Caki2 (cell line): Measurements from ENCODE around the gene OR51L1. TPM values are rescaled to one million over a fixed set of nuclear protein-coding genes. Genes with fewer than 3 reads are reported as not detected.
A peak's percentile ranks its signal among the peaks of the same experiment; 100 is the strongest.
"Not testable (repeated sequence)": the region's sequence is repeated elsewhere in the genome, so short reads cannot be mapped to it uniquely, and the experiment has no call there.

ENCODE experiments used
- DNase-seq: peaks from one replicate; pipeline ENCODE4 v3.0.0-alpha.2; 2015; ENCODE audit warnings: low read depth
- in situ Hi-C: cut with HindIII; loops from 2 replicates; pipeline ENCODE4 v1.10.0; 2016; ENCODE audit warnings: low sequenced_read_pairs, low pct_unique_long_range_greater_than_20kb, mixed read lengths
- total RNA-seq: library from RNA; depleted of rRNA; stranded (reverse); fragments of >200 nt; shearing (Covaris generic); gene quantifications from 2 replicates; pipeline ENCODE4 v1.2.3, GENCODE V29; 2014; ENCODE audit warnings: low replicate concordance; rRNA removed

The OR51L1 gene, protein sequence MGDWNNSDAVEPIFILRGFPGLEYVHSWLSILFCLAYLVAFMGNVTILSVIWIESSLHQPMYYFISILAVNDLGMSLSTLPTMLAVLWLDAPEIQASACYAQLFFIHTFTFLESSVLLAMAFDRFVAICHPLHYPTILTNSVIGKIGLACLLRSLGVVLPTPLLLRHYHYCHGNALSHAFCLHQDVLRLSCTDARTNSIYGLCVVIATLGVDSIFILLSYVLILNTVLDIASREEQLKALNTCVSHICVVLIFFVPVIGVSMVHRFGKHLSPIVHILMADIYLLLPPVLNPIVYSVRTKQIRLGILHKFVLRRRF
- not detected in 2 replicates for total RNA-seq

DNA sequence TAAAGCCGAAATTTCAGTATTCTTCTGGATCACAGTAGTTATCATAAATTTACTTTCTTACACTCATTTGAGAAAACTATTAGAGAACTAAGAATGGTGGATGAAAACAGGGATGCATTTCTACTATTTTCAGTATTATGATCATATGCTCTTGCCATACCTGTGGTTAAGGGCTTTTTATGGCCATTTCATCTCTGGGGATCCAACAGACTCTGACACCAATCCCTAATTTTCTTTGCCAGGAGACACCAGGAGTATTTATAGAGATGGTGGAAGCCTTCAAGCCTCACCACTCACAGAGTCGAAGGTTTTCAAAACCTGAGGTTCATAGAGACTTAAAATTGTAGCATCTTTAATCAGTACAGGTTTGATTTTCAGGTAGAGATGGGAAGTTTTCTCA lies at the start of gene OR51L1:
Gene OR51L1 (plus strand): TSS at position 301 of the 400 bp plus-strand sequence. CDS start 4,132 bp downstream, outside the sequence.
- in situ Hi-C loops, result no loop called here
- DNase-seq, result no peak

DNA sequence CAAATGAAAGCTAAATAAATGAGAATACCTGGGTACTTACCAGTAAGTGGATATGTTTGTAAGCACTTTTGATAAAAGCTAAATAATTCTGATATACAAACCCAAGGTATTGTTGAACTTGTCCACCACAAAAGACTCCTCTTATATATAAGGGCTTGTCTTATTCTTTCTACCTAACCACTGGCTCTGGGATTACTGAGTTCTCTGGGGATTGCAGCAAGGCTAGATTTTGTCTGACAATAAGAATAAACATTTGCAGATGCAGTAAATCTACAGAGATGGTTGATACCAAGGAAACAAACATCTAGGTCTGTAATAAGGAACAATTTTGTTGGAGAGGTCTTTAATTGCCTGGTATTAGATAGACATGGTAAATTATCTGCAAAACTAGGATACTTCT lies 47.1 kb upstream of the OR51L1 start, which contains the start of gene OR51A4:
Gene OR51A4 (minus strand): TSS at position 101 of the 400 bp plus-strand sequence. CDS start 505 bp downstream, outside the sequence.
- no peak for DNase-seq
- in situ Hi-C loops, result no loop called here

DNA sequence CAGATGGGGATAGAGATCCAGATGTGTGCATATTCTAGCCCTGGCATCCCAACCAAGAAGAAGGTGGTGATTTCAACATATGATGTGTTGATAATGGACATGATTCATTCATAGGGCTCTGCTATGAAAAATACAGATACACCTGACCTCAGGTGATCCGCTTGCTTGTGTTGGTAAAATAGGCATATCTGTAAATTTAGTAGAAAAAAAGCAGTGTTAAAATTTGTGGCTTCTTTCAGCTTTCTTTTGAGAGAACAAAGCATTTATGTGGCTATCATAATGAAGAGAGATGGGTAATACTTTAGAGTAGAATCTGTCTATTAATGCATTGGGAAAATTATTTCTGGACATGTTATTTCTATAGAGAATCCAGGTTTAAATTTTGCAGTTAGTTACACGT lies 39.0 kb upstream of the OR51L1 start, which contains the start of gene OR51A2:
Gene OR51A2 (minus strand): TSS at position 101 of the 400 bp plus-strand sequence. CDS start 0 bp downstream, at position 101.
- in situ Hi-C loops, DNase-seq: not testable (repeated sequence)

DNA sequence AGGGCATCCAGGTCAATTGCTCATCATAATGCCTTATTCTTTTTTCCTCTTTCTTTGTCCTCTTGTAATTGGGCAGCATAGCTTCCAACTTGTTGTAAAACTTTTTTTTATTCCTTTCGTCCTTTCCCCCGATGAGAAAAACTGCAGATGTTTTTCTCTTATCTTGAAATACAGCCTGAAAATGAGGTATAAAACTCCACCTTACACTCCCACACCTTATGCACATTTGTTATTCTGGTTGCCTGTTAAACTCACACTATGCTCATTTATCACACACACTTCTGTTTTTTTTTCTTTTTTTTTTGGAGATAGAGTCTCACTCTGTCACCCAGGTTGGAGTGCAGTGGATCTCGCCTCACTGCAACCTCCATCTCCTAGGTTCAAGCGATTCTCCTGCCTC lies 37.3 kb upstream of the OR51L1 start:
- DNase-seq, result no peak
- in situ Hi-C loops, result no loop called here

DNA sequence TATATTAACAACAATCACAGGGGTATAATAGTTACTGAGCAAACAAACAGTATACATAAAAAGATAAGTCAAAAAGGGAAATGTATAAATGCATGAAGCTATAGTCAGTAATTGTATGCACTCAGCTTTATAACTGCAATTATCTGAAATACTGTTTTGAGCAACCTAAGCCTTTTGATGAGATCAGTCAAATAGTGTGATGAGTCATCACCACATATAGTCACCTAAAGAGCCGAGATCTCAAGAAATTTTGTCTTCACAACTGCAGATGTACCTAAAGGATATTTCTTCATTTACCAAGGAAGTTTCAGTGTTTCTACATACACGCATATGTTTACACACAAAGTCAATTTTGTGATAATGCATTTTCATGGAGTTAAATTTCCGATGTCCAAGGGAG lies 33.8 kb upstream of the OR51L1 start:
- DNase-seq, result no peak
- in situ Hi-C loops, result no loop called here

DNA sequence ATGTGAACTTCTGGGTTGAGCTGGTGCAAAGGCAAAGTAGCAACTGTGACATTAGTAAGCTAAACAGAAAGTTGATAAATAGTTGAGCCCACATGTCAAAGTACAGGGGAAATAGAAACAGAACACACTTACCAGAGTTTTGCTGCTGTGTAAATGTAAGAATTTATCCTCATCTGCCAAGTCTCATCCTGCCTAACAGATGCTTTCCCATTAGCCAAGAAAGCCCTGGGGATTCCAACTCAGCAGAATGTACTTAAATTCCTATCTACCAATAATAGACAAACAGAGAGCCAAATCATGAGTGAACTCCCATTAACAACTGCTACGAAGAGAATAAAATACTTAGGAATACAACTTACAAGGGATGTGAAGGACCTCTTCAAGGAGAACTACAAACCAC lies 31.8 kb upstream of the OR51L1 start:
- in situ Hi-C loops, result no loop called here
- DNase-seq, result no peak

DNA sequence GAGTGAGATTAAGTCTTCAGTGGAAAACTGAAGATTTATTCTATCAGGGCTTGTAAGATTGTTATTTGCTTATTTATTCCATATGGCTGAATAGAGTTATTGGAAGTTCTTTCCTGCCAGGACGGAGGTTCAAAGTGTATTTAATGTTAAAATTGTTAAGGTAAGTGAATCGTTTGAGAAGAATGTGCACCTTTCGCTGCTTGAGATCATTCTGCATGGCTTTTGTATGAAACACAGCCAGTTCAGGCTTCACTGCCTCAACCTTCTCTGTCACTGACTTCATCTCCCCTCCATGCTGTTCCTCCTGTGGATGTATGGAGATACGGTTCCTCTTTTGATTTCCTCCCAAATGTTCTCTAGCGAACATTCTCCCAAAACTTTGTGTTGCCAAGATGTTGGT lies 19.2 kb upstream of the OR51L1 start:
- no peak for DNase-seq
- in situ Hi-C loops, result no loop called here

DNA sequence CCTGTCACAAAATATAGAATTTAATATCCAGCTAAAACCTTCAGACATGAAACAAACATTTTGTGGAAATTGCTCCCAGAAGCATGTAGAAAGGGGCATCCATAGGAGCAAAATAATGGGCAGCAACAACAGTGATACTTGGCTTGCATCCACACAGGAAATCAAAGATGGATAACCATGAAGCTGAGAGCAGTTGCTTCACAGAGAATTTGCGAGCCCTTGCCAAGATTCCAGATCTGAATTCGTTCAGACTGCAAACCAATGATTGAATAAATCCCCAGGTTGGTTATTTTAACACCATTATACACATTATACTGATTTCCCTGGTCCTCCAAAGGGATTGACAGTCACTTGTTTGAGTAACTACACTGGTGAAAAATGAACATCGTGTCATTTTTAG lies 15.6 kb upstream of the OR51L1 start:
- in situ Hi-C loops, result no loop called here
- DNase-seq, result no peak

DNA sequence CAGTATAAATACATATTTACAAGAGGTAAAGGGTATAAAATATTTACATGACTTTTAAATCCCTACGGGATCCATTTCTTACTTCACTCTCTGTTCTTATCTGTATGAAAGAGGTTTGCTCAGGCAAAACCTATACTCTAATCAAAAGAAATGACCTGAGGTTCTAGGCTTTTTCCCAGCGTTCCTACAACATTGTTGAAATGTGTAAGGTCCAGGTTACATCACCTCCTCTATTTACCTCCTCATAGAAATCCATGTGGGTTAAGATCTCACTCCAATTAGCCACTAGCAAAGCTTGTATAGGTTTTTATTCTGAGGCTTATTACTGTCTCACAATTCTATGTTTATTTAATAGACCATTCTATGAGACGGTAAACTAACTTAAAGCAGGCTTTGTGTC lies 12.0 kb upstream of the OR51L1 start:
- no peak for DNase-seq
- in situ Hi-C loops, result no loop called here

DNA sequence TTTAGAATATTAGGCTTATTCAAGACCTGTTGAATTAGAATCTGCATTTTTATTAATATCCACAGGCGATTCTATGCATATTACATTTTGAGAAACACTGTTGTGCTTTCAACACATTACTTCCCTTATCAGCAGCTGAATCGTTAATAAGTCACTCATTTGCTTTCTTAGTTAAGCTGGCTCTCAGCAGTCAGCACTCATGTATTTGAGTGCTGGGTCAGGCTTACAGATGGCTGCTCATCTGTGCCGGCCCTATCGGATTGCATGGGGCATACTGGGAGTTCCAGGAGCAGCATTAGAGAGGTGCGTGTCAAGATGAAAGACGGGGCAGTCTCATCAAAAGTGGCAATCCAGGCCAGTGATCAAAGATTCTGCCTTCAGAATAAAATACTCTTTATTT lies 10.8 kb upstream of the OR51L1 start:
- DNase-seq, result peak; percentile 73
- in situ Hi-C loops, result no loop called here

DNA sequence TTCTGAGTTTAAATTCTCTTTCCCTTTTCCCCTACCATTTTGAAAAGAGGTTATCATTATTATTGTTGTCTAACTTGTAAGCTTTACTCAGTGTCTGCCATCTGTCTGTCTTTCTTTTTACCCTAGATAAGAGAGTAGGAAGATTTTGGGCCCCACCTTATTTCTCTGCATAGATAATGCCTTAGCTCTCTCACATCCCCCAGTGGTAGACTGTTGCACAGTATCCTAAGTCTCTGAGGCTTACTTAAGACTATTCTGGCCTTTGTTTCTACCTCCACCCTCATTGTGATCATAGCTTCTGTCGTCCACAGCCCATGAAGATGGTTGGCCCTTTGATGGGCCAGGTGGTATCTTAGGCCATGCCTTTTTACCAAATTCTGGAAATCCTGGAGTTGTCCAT lies 3.6 kb upstream of the OR51L1 start:
- peak; percentile 5 for DNase-seq
- in situ Hi-C loops, result no loop called here

DNA sequence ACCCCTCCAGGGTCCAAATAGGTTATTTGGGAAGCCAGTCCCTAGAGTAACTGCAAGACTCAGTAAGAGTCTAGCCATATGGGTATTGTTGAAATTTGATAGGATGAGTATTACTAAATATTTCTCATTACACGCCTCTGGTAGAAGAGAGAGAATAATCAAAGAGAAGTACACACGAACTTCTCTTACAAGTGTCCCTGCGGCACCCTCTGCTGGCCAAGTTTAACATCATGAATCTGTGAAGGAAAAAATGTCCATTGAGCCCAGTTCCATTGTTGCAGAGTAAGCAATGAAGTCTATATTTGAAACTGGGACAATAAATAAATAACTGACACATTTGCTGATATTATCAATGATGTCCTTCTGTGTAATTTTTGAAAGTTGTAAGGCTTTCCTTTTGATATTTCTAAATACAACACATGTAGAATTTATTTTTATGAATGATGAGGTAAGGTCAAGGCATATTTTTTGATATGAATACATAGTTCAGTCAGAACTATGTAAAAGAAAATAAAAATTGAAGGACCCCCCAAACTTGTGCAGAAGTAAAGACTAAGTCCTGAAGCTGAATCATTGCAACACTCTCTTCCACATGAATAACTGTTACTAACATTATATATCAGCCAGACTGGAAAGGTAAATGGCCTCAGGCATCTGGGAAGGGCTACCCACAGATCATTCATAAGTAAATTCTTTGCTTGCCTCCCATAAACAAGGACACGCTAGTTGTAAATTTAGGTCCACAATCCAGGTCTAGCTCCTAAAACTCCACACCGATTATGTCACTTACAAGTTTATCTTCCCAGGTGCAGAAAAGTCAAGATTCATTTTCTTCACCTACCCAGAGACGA lies 10.0 kb downstream of the OR51L1 start:
- peak; percentile 37 for DNase-seq
- in situ Hi-C loops, result no loop called here

DNA sequence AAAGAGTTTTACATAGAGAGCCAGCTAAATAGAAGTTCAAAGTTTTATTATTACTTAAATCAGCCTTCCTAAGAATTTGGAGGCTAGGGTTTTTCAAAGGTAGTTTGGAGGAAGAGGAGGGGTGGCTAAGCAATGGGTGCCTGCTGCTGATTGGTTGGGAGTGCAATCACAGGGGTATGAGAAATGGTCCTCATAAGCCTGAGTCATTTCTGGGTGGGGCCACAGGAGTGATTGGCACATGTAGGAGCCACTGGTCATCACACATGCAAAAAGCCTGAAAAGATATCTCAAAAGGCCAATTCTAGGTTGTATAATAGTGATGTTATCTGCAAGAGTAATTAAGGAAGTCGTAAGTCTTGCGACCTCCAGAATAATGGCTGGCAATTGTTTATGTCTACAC lies 12.9 kb downstream of the OR51L1 start:
- no peak for DNase-seq
- in situ Hi-C loops, result no loop called here

DNA sequence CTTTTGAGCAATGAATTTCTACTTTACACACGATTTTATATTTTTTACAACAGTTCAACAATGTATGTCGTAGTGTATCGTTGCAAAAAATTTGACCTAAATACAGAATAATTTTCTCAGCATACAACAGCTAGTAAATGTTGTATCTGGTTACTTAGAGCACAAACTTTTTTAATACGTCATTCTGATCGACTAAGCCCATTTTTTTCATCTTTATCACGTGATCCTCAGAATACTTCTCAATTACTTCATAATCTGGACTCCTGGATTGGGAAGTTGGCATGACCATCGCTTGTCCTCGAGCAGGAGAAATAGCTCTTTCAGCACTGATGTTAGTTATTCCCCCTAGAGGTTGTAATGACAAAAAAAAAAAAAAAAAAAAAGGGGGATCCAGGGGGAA lies 16.6 kb downstream of the OR51L1 start:
- in situ Hi-C loops, result no loop called here
- DNase-seq, result no peak

DNA sequence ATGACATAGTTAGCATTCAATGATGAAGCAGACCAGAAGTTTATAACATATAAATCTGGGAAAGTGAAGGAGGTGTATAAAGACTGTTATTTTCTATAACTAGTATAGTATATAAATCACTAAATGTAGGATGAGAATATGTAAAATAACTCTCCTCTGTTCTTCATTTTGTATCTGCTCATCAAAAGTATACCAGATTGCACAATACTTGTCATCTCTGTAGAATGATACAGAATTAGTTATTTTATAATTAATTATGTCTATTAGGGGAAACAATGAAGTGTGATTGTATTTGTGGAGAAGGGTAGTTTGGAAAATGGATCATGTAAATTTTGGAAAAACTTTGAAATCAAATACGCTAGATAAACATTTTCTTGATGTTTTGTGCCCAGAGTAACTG lies 18.4 kb downstream of the OR51L1 start:
- no peak for DNase-seq
- in situ Hi-C loops, result no loop called here

DNA sequence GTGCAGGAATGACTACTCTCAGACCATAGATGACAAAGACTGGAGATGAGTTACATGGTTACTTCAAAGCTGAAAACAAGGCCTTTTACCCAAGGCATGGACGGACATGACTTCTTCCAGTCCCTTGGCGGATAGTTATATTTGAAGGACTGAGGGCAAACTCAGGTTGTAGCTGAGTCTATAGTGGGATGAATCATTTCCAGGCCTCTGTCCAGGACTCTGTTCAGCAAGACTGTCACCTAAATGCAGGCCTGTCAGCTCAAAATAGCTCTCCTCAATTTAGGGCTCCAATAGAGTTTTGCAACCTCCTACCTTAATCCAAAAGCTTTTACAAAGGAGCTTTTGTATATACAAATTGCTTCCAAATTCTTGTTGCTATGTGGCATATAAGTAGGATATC lies 27.3 kb downstream of the OR51L1 start:
- DNase-seq, result no peak
- in situ Hi-C loops, result no loop called here

DNA sequence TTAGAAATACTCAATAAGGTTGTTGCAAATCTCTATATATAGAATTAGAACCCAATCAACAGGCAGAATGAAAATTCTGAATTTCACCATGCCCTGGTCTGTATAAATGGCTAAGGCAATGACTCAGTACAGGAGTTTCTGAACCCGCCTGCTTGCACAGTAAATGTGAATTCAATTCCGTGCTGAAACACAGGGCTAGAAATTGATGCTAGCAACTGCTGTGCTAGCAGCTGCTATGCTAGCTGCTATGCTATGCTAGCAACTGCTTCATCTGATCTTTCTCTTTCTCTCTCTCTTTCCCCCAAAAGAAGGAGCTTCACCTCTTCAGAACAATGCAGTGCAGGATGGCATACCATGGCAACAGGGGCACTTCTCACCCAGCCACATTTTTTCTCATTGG lies 42.0 kb downstream of the OR51L1 start:
- no peak for DNase-seq
- in situ Hi-C loops, result no loop called here

DNA sequence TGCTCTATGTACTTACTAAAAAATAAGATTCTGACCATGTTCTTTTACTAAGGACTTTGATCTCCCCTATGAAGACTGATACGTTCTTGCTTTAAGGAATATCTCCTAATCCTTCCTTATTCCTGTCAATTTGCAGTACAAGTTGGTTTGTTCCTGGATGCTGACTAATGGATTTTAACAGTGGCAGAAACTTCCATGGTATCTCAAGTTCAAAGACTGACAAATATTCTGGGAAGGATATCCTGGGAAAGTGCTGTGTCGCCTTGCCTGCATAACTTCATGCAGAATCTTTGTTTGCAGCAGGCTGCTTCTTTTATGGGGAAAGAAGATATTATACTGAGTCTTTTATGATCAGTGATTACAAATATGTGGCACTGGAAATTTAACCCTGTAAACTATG lies 43.3 kb downstream of the OR51L1 start:
- DNase-seq, result no peak
- in situ Hi-C loops, result no loop called here

DNA sequence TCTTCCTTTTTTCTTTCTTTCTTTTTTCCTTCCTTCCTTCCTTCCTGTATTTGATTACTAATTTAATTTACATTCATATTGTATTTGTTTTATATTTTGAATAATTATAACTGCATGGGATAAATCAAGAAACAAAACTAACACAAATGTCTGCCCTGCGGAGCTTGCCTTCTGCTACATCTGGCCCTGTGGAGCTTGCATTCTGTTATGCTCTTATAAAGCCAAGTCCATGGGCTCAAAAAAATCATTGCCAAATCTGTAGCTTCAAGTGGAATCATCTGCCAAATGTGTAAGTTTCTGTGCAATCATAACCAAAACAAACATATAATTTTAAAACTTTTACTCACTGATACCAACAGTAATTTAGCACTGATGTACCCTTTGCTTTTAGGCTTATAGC lies 43.7 kb downstream of the OR51L1 start:
- in situ Hi-C loops, result no loop called here
- no peak for DNase-seq
